ENCODE data around the gene COL26A1. TPM values are rescaled to one million over a fixed set of nuclear protein-coding genes. Genes with fewer than 3 reads are reported as not detected.

COL26A1 gene
- polyA plus RNA-seq, 1 donor (not counting 4 experiments of a cell fraction or from before 2014, with no cell fraction given): not detected

DNA sequence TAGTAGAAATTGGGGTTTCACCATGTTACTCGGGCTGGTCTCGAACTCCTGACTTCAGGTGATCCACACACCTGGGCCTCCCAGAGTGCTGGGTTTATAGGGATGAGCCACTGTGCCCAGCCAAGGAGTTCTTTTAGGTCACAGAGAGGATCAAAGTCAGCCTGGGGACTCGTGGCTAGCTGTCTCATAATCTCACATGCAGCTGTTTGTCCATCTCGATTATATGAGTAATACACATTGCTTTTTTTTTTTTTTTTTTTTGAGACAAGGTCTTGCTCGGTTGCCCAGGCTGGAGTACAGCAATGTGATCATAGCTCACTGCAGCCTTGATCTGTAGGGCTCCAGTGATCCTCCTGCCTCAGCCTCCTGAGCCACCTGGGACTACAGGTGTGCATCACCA is 43.3 kb upstream of the COL26A1 start:
- Histone ChIP-seq H3K27me3 (ENCODE audit: control insufficient read depth, extremely low read depth, insufficient read depth, low read length) (no peaks in the 10 kb centered on the region), H3K9me1 (ENCODE audit: control insufficient read depth, extremely low read depth, insufficient read depth, low read length) (no peaks in the 10 kb centered on the region), H3K27ac (ENCODE audit: control insufficient read depth, insufficient read depth, low read length) (no peak overlapping the region), H3K9ac (ENCODE audit: control insufficient read depth, extremely low read depth, insufficient read depth, low read length) (no peak overlapping the region), H2AFZ (ENCODE audit: control insufficient read depth, low read length) (no peak overlapping the region), H4K20me1 (ENCODE audit: control insufficient read depth, extremely low read depth, insufficient read depth, low read length) (no peaks in the 10 kb centered on the region), H3K4me1 (ENCODE audit: control insufficient read depth, extremely low read depth, insufficient read depth, low read length) (peaks cover 5% of the 10 kb centered on the region), H3K9me3 (ENCODE audit: control insufficient read depth, low read depth, low read length) (no peaks in the 10 kb centered on the region), H3K4me2 (ENCODE audit: control insufficient read depth, extremely low read depth, insufficient read depth, low read depth, low read length) (no peak overlapping the region), H3K36me3 (ENCODE audit: control insufficient read depth in 2 of 2, extremely low read depth in 1 of 2, insufficient read depth in 2 of 2, low read length in 2 of 2) (peaks cover 0 to 2% of the 10 kb centered on the region in 2 experiments), H3K4me3 (ENCODE audit: control insufficient read depth in 2 of 3, extremely low read depth in 1 of 3, insufficient read depth in 2 of 3, low read depth in 1 of 3, low read length in 3 of 3) (no peak overlapping the region), H3K79me2 (ENCODE audit: control insufficient read depth, insufficient read depth, low read length) (peaks cover 7% of the 10 kb centered on the region)
- dilution Hi-C loops (cut with MboI; ENCODE audit: extremely low pct_ligation_motif_present, low sequenced_read_pairs): no loop called here
- no peak for DNase-seq (ENCODE audit: low read depth, low spot score)
- TF ChIP-seq EZH2 (IDR thresholded peaks at IDR 0.05; ENCODE audit: low read length): no peak
- TF ChIP-seq, protein P1, sequence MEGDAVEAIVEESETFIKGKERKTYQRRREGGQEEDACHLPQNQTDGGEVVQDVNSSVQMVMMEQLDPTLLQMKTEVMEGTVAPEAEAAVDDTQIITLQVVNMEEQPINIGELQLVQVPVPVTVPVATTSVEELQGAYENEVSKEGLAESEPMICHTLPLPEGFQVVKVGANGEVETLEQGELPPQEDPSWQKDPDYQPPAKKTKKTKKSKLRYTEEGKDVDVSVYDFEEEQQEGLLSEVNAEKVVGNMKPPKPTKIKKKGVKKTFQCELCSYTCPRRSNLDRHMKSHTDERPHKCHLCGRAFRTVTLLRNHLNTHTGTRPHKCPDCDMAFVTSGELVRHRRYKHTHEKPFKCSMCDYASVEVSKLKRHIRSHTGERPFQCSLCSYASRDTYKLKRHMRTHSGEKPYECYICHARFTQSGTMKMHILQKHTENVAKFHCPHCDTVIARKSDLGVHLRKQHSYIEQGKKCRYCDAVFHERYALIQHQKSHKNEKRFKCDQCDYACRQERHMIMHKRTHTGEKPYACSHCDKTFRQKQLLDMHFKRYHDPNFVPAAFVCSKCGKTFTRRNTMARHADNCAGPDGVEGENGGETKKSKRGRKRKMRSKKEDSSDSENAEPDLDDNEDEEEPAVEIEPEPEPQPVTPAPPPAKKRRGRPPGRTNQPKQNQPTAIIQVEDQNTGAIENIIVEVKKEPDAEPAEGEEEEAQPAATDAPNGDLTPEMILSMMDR (optimal IDR thresholded peaks at IDR 0.05 in 1 of 3, IDR thresholded peaks at IDR 0.05 in 1 of 3, conservative IDR thresholded peaks at IDR 0.05 in 1 of 3; ENCODE audit: extremely low read depth in 1 of 3, insufficient read depth in 2 of 3, low read length in 3 of 3): no peak
- no peak for FAIRE-seq

DNA sequence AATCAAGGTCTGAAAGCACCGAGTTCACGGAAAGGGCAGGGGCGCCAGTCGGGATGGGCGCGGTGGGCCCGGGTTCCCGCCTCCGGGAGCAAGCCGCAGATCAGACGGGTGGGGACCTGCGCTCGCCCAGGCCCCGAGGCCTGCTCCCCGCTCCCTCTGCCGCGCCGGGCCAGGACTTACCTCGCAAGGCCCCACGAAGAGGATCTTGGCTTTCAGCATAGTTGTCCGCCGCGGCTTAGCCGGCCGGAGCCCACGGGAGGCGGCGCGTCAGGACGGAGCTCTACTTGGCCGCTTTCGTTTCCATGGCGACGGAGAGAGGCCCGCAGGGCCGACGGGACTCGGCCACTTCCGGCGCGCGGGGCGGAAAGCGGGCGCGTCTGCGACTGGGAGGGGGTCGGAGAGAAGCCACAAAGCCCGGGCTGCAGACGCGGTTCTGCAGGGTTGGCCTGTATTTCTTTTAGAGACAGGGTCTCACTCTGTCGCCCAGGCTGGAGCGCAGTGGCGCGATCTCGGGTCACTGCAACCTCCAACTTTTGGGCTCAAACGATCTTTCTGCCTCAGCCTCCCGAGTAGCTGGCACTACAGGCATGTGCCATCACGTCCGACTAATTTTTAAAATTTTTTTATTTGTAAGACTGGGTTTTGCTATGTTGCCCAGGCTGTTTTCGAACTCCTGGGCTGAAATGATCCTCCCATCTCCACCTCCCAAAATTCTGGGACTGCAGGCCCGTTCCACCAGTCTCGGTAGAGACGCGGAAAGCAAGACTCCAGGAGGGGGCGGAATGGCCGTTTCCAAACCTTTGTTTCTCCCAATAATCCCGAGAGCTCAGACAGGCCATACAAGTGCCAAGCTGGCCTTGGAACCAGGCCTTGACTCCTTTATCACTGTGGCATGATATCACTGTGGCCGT is 40.9 kb upstream of the COL26A1 start, which contains the start of gene IFT22:
Gene IFT22 (minus strand): TSS at position 322 of the 911 bp plus-strand sequence. CDS start 103 bp downstream, at position 219.
- dilution Hi-C loops (cut with MboI; ENCODE audit: extremely low pct_ligation_motif_present, low sequenced_read_pairs): no loop called here

More for the DNA sequence above, 40.9 kb upstream of the COL26A1 start, which contains the start of gene IFT22:
- Histone ChIP-seq H4K20me1 (ENCODE audit: control insufficient read depth, extremely low read depth, insufficient read depth, low read length) (no peaks in the 10 kb centered on the region), H3K9ac (ENCODE audit: control insufficient read depth, extremely low read depth, insufficient read depth, low read length) (peak within 1 kb of the TSS; percentile 75), H3K4me3 (ENCODE audit: control insufficient read depth in 2 of 3, extremely low read depth in 1 of 3, insufficient read depth in 2 of 3, low read depth in 1 of 3, low read length in 3 of 3) (peak within 1 kb of the TSS; percentile 84 to 91 (median 86)), H3K27me3 (ENCODE audit: control insufficient read depth, extremely low read depth, insufficient read depth, low read length) (no peaks in the 10 kb centered on the region), H3K36me3 (ENCODE audit: control insufficient read depth in 2 of 2, extremely low read depth in 1 of 2, insufficient read depth in 2 of 2, low read length in 2 of 2) (no peaks in the 10 kb centered on the region), H3K9me1 (ENCODE audit: control insufficient read depth, extremely low read depth, insufficient read depth, low read length) (no peaks in the 10 kb centered on the region), H3K4me1 (ENCODE audit: control insufficient read depth, extremely low read depth, insufficient read depth, low read length) (peaks cover 5% of the 10 kb centered on the region), H3K4me2 (ENCODE audit: control insufficient read depth, extremely low read depth, insufficient read depth, low read depth, low read length) (peak within 1 kb of the TSS; percentile 73), H3K9me3 (ENCODE audit: control insufficient read depth, low read depth, low read length) (no peaks in the 10 kb centered on the region), H3K79me2 (ENCODE audit: control insufficient read depth, insufficient read depth, low read length) (peaks cover 7% of the 10 kb centered on the region), H3K27ac (ENCODE audit: control insufficient read depth, insufficient read depth, low read length) (peak within 1 kb of the TSS; percentile 60), H2AFZ (ENCODE audit: control insufficient read depth, low read length) (peak within 1 kb of the TSS; percentile 95)
- no peak for FAIRE-seq
- no peak for TF ChIP-seq EZH2 (IDR thresholded peaks at IDR 0.05; ENCODE audit: low read length)
- TF ChIP-seq, protein P1 (optimal IDR thresholded peaks at IDR 0.05 in 1 of 3, IDR thresholded peaks at IDR 0.05 in 1 of 3, conservative IDR thresholded peaks at IDR 0.05 in 1 of 3; ENCODE audit: extremely low read depth in 1 of 3, insufficient read depth in 2 of 3, low read length in 3 of 3): peak; percentile 28 to 44 (median 31)
- peak; percentile 45 for DNase-seq (ENCODE audit: low read depth, low spot score)

All from keratinocyte (primary cell).